HUES6 (cell line): ENCODE measurements around the gene SNW1.

Source experiments
- H3K27ac ChIP-seq: 2 replicates; pipeline ENCODE4 v1.7.0; 2013; ENCODE audit warnings: low read depth, mild to moderate bottlenecking, low read length, inconsistent platforms
- H3K27me3 ChIP-seq: 2 replicates; pipeline ENCODE4 v1.6.1; 2013; ENCODE audit warnings: low read length; ENCODE audit not compliant: control insufficient read depth, insufficient read depth
- H3K36me3 ChIP-seq: 2 replicates; pipeline ENCODE4 v1.6.1; 2013; ENCODE audit warnings: low read length; ENCODE audit not compliant: control insufficient read depth, insufficient read depth
- H3K4me1 ChIP-seq: 2 replicates; pipeline ENCODE4 v1.6.1; 2013; ENCODE audit warnings: low read length; ENCODE audit not compliant: control insufficient read depth, insufficient read depth
- H3K4me3 ChIP-seq: 2 replicates; pipeline ENCODE4 v1.5.1; 2013; ENCODE audit warnings: low read depth, low read length
- H3K9ac ChIP-seq: one replicate; pipeline ENCODE4 v1.6.1; 2013; ENCODE audit warnings: mild to moderate bottlenecking, low read length
- H3K9me3 ChIP-seq: 2 replicates; pipeline ENCODE4 v1.6.1; 2013; ENCODE audit warnings: low read depth, low read length; ENCODE audit not compliant: control insufficient read depth, insufficient read depth

SNW1 gene

GRCh38 chr14:77708749-77709148 lies 52.2 kb downstream of the SNW1 start:
- no peaks in the 10 kb centered on the region for H3K9me3 ChIP-seq
- H3K36me3 ChIP-seq, result peaks cover 47% of the 10 kb centered on the region
- peak overlapping the region; percentile 96 for H3K9ac ChIP-seq
- H3K27me3 ChIP-seq, result no peaks in the 10 kb centered on the region
- H3K4me1 ChIP-seq, result peaks cover 14% of the 10 kb centered on the region
- H3K27ac ChIP-seq, result no peak overlapping the region
- H3K4me3 ChIP-seq, result peak overlapping the region; percentile 94

- Histone ChIP-seq H3K36me3 (peaks cover 44% of the 10 kb centered on the region), H3K4me1 (peaks cover 14% of the 10 kb centered on the region), H3K27ac (peak within 1 kb of the TSS; percentile 84), H3K4me3 (peak within 1 kb of the TSS; percentile 94), H3K27me3 (no peaks in the 10 kb centered on the region), H3K9ac (peak within 1 kb of the TSS; percentile 96), H3K9me3 (no peaks in the 10 kb centered on the region)
These were observed 53.1 kb downstream of the SNW1 start, which contains the start of the genes ALKBH1 and SLIRP for GRCh38 chr14:77707724-77708408. Gene ALKBH1, minus strand, starts transcription at chr14:77708023. Its CDS starts 19 bp downstream, at chr14:77708004. Gene SLIRP, plus strand, starts transcription at chr14:77708103. Its CDS starts 9 bp downstream, at chr14:77708112.

- H3K9me3 ChIP-seq, result no peaks in the 10 kb centered on the region
- H3K36me3 ChIP-seq, result peaks cover 44% of the 10 kb centered on the region
- H3K27me3 ChIP-seq, result no peaks in the 10 kb centered on the region
- H3K9ac ChIP-seq, result peak overlapping the region; percentile 96
- peak overlapping the region; percentile 84; the same call in 1 of the 2 replicates for H3K27ac ChIP-seq
- H3K4me1 ChIP-seq, result peaks cover 14% of the 10 kb centered on the region
- H3K4me3 ChIP-seq, result peak overlapping the region; percentile 94
These were observed 53.6 kb downstream of the SNW1 start for GRCh38 chr14:77707355-77707723.

- peaks cover 51% of the 10 kb centered on the region for H3K36me3 ChIP-seq
- H3K27ac ChIP-seq, result no peak overlapping the region
- no peaks in the 10 kb centered on the region for H3K27me3 ChIP-seq
- H3K4me3 ChIP-seq, result no peak overlapping the region
- peaks cover 12% of the 10 kb centered on the region; the same call in 1 of the 2 replicates for H3K4me1 ChIP-seq
- H3K9me3 ChIP-seq, result no peaks in the 10 kb centered on the region
- H3K9ac ChIP-seq, result no peak overlapping the region
These were observed 69.7 kb downstream of the SNW1 start for GRCh38 chr14:77691259-77691658.

GRCh38 chr14:77682158-77682553 lies 78.8 kb downstream of the SNW1 start:
- Histone ChIP-seq H3K9me3 (no peaks in the 10 kb centered on the region), H3K9ac (no peak overlapping the region)

GRCh38 chr14:77681196-77682157 lies 79.5 kb downstream of the SNW1 start:
- no peak overlapping the region for H3K4me3 ChIP-seq
- H3K4me1 ChIP-seq, result no peaks in the 10 kb centered on the region
- H3K36me3 ChIP-seq, result peaks cover 41% of the 10 kb centered on the region
- no peaks in the 10 kb centered on the region for H3K27me3 ChIP-seq
- no peak overlapping the region for H3K9ac ChIP-seq
- H3K27ac ChIP-seq, result no peak overlapping the region
- no peaks in the 10 kb centered on the region for H3K9me3 ChIP-seq

More at GRCh38 chr14:77682158-77682553, 78.8 kb downstream of the SNW1 start:
- Histone ChIP-seq H3K27ac (no peak overlapping the region), H3K27me3 (no peaks in the 10 kb centered on the region), H3K4me3 (no peak overlapping the region), H3K4me1 (no peaks in the 10 kb centered on the region), H3K36me3 (peaks cover 43% of the 10 kb centered on the region)

- Histone ChIP-seq H3K4me3 (no peak overlapping the region), H3K4me1 (no peaks in the 10 kb centered on the region), H3K27ac (no peak overlapping the region), H3K9me3 (no peaks in the 10 kb centered on the region), H3K27me3 (no peaks in the 10 kb centered on the region), H3K36me3 (peaks cover 60% of the 10 kb centered on the region), H3K9ac (no peak overlapping the region)
These were observed 86.0 kb downstream of the SNW1 start for GRCh38 chr14:77674931-77675330.

GRCh38 chr14:77673193-77673592 lies 87.8 kb downstream of the SNW1 start:
- no peak overlapping the region for H3K27ac ChIP-seq
- H3K36me3 ChIP-seq, result peaks cover 44% of the 10 kb centered on the region
- no peaks in the 10 kb centered on the region for H3K27me3 ChIP-seq
- no peaks in the 10 kb centered on the region for H3K9me3 ChIP-seq
- H3K9ac ChIP-seq, result no peak overlapping the region
- no peaks in the 10 kb centered on the region for H3K4me1 ChIP-seq
- H3K4me3 ChIP-seq, result no peak overlapping the region
